ENCODE measurements around the gene MOGAT2. TPM values are rescaled to one million over a fixed set of nuclear protein-coding genes. Genes with fewer than 3 reads are reported as not detected.
A peak's percentile ranks its signal among the peaks of the same experiment; 100 is the strongest.

MOGAT2 gene
- total and polyA plus RNA-seq, 2 of the 13 experiments (the other 11 are each of a cell fraction or from before 2014, with no cell fraction given) = 27.2 to 27.8 TPM

DNA sequence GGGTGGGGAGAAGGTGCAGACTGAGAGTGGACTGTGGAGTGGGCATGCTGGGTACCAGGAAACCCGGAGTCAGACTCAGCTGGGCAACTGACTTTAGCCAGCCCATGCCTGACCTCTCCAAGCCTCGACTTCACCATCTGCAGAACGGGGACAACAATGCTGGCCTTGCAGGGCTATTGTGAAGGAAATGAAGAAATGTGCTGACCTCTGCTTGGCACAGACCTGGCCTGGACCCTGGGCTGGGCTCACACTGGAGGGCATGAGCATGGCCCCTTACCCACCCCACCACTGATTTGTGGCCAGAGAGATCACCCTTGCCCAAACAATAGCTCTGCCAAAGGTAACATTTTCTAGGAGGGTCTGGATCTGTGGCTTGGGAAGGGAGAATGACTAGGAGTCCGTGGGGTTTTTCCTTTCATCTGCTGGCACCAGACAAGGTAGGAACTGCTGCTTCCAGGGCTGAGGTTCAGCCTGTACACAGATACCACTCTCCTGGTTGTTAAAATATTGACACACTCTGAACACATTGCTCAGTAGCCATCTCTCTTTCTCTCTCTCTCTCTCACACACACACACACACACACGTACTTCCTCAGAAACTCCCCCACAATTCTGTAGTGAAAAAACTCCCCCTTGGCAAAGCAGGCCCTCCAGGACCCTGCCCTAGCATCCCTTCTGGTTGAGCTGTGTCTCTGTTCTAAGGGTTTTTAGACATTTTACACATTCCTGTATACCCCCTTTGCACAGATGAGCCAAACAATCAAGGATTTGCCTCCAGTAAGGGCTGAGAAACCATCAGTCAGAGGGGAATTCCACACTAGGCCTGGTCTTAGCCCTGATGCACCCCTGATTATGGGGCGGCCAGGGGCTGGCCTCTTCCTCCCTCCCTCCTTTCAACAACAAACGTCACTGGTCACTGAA is 1.0 kb downstream of the MOGAT2 start (continued):
- TF ChIP-seq SNAPC4 (CRISPR knock-in tag; IDR thresholded peaks at IDR 0.05) (no peak), ZNF512 (CRISPR knock-in tag; IDR thresholded peaks at IDR 0.05) (no peak), BCL3 (CRISPR knock-in tag; IDR thresholded peaks at IDR 0.05) (no peak), ZBTB49 (CRISPR knock-in tag; IDR thresholded peaks at IDR 0.05; ENCODE audit: borderline replicate concordance) (no peak), WIZ (CRISPR knock-in tag; IDR thresholded peaks at IDR 0.05) (no peak), ZMYM3 (CRISPR knock-in tag; IDR thresholded peaks at IDR 0.05) (peak; percentile 73), ZNF263 (CRISPR knock-in tag; IDR thresholded peaks at IDR 0.05) (0 out of 2 replicates have a peak, but pooled peaks have one; percentile 30), ZNF337 (CRISPR knock-in tag; IDR thresholded peaks at IDR 0.05; ENCODE audit: borderline replicate concordance, low read depth) (0 out of 2 replicates have a peak, but pooled peaks have one; percentile 9)
- TF ChIP-seq, protein P1, sequence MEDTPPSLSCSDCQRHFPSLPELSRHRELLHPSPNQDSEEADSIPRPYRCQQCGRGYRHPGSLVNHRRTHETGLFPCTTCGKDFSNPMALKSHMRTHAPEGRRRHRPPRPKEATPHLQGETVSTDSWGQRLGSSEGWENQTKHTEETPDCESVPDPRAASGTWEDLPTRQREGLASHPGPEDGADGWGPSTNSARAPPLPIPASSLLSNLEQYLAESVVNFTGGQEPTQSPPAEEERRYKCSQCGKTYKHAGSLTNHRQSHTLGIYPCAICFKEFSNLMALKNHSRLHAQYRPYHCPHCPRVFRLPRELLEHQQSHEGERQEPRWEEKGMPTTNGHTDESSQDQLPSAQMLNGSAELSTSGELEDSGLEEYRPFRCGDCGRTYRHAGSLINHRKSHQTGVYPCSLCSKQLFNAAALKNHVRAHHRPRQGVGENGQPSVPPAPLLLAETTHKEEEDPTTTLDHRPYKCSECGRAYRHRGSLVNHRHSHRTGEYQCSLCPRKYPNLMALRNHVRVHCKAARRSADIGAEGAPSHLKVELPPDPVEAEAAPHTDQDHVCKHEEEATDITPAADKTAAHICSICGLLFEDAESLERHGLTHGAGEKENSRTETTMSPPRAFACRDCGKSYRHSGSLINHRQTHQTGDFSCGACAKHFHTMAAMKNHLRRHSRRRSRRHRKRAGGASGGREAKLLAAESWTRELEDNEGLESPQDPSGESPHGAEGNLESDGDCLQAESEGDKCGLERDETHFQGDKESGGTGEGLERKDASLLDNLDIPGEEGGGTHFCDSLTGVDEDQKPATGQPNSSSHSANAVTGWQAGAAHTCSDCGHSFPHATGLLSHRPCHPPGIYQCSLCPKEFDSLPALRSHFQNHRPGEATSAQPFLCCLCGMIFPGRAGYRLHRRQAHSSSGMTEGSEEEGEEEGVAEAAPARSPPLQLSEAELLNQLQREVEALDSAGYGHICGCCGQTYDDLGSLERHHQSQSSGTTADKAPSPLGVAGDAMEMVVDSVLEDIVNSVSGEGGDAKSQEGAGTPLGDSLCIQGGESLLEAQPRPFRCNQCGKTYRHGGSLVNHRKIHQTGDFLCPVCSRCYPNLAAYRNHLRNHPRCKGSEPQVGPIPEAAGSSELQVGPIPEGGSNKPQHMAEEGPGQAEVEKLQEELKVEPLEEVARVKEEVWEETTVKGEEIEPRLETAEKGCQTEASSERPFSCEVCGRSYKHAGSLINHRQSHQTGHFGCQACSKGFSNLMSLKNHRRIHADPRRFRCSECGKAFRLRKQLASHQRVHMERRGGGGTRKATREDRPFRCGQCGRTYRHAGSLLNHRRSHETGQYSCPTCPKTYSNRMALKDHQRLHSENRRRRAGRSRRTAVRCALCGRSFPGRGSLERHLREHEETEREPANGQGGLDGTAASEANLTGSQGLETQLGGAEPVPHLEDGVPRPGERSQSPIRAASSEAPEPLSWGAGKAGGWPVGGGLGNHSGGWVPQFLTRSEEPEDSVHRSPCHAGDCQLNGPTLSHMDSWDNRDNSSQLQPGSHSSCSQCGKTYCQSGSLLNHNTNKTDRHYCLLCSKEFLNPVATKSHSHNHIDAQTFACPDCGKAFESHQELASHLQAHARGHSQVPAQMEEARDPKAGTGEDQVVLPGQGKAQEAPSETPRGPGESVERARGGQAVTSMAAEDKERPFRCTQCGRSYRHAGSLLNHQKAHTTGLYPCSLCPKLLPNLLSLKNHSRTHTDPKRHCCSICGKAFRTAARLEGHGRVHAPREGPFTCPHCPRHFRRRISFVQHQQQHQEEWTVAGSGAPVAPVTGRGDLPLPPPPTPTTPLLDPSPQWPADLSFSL (CRISPR knock-in tag; IDR thresholded peaks at IDR 0.05) = peak; percentile 71
